Cardiac septum (tissue), 1 donor: Measurements from ENCODE around the gene MCC. TPM values are rescaled to one million over a fixed set of nuclear protein-coding genes. Genes with fewer than 3 reads are reported as not detected.

Experiments used
- DNase-seq: peaks from one replicate; pipeline ENCODE4 v3.0.0-alpha.2; 2020; ENCODE audit warnings: low spot score
- intact Hi-C: fragments of 100-400 bp; cut with DNase I; formaldehyde crosslinking; loops from one replicate; pipeline ENCODE4 v1.14.0; 2022
- total RNA-seq: library from RNA; stranded (reverse); fragmentation: NEBNext Ultra II Directional; extraction: Animal tissue kit (Norgen Biotek cat#: 25700); gene quantifications from one replicate; pipeline ENCODE4 v1.2.1, GENCODE V29; 2021
- donor health status: DM: no; HTN: no; CAD: no.

Gene MCC
- total RNA-seq, 1 donor from 2014 or later, result 17.7 TPM

- no peak for DNase-seq
- intact Hi-C loops, result no loop called here
Observed at GRCh38 chr5:112975721-112976431, 512.4 kb downstream of the MCC start.

GRCh38 chr5:112974901-112975300, 513.4 kb downstream of the MCC start:
- intact Hi-C loops, result no loop called here
- DNase-seq, result no peak

GRCh38 chr5:112973904-112974303, 514.3 kb downstream of the MCC start:
- no peak for DNase-seq
- intact Hi-C loops, result no loop called here

- intact Hi-C loops, result no loop called here
Observed at GRCh38 chr5:112973036-112973435, 515.2 kb downstream of the MCC start.

More at GRCh38 chr5:112973036-112973435, 515.2 kb downstream of the MCC start:
- DNase-seq, result no peak

Other genes with a start within 250 kb of the MCC start
- 0.08 TPM for gene TSSK1B, start 53.5 kb downstream of the MCC start, total RNA-seq
- 15.6 TPM for gene YTHDC2, start 25.2 kb upstream of the MCC start, total RNA-seq